Memory B cell (primary cell): ENCODE measurements around the gene EFTUD2.
"Not testable (repeated sequence)": the region's sequence is repeated elsewhere in the genome, so short reads cannot be mapped to it uniquely, and the experiment has no call there.

ENCODE experiments used
- ATAC-seq: fragments of 150-1000 bp; cut with Tn5 transposase; 2 replicates; pipeline ENCODE4 v1.10.0; 2021; ENCODE audit warnings: low read depth, mild to moderate bottlenecking, moderate library complexity
- DNase-seq, 2 donors: peaks; one replicate each; pipeline ENCODE4 v3.0.0; 2022; ENCODE audit warnings: low spot score in 2 of 2
- H3K27ac Mint-ChIP-seq: one replicate; pipeline ENCODE4 v1.8.0; 2022; ENCODE audit warnings: mild to moderate bottlenecking, moderate library complexity, mixed read lengths
- H3K27me3 Mint-ChIP-seq: one replicate; pipeline ENCODE4 v1.8.0; 2022; ENCODE audit warnings: mixed read lengths
- H3K36me3 Mint-ChIP-seq: one replicate; pipeline ENCODE4 v1.8.0; 2022; ENCODE audit warnings: mild to moderate bottlenecking, mixed read lengths
- H3K4me1 Mint-ChIP-seq: one replicate; pipeline ENCODE4 v1.8.0; 2022; ENCODE audit warnings: mixed read lengths
- H3K4me3 Mint-ChIP-seq: one replicate; pipeline ENCODE4 v1.8.0; 2022; ENCODE audit warnings: mild to moderate bottlenecking, moderate library complexity, mixed read lengths
- H3K9me3 Mint-ChIP-seq: one replicate; pipeline ENCODE4 v1.8.0; 2022; ENCODE audit warnings: mixed read lengths

EFTUD2 gene

GRCh38 chr17:44827863-44828262 is 71.4 kb downstream of the EFTUD2 start:
- peaks cover 12% of the 10 kb centered on the region for H3K27me3 Mint-ChIP-seq
- H3K4me3 Mint-ChIP-seq: no peak overlapping the region
- H3K27ac Mint-ChIP-seq: no peak overlapping the region
- ATAC-seq: no peak
- no peaks in the 10 kb centered on the region for H3K9me3 Mint-ChIP-seq
- peaks cover 7% of the 10 kb centered on the region for H3K4me1 Mint-ChIP-seq
- no peak for DNase-seq
- H3K36me3 Mint-ChIP-seq: no peaks in the 10 kb centered on the region

GRCh38 chr17:44826123-44826790 is 73.0 kb downstream of the EFTUD2 start:
- DNase-seq: no peak
- no peaks in the 10 kb centered on the region for H3K9me3 Mint-ChIP-seq
- H3K36me3 Mint-ChIP-seq: no peaks in the 10 kb centered on the region
- H3K27me3 Mint-ChIP-seq: peaks cover 12% of the 10 kb centered on the region
- no peak for ATAC-seq
- no peak overlapping the region for H3K27ac Mint-ChIP-seq
- peaks cover 7% of the 10 kb centered on the region for H3K4me1 Mint-ChIP-seq
- no peak overlapping the region for H3K4me3 Mint-ChIP-seq

GRCh38 chr17:44825236-44825635 is 74.0 kb downstream of the EFTUD2 start:
- H3K36me3 Mint-ChIP-seq, H3K4me3 Mint-ChIP-seq, H3K27ac Mint-ChIP-seq, DNase-seq, H3K4me1 Mint-ChIP-seq, ATAC-seq, H3K9me3 Mint-ChIP-seq: not testable (repeated sequence)
- peaks cover 12% of the 10 kb centered on the region for H3K27me3 Mint-ChIP-seq

GRCh38 chr17:44820631-44821212 is 78.5 kb downstream of the EFTUD2 start:
- H3K9me3 Mint-ChIP-seq: no peaks in the 10 kb centered on the region
- no peaks in the 10 kb centered on the region for H3K4me1 Mint-ChIP-seq
- H3K36me3 Mint-ChIP-seq: no peaks in the 10 kb centered on the region
- H3K27ac Mint-ChIP-seq: no peak overlapping the region
- no peak for DNase-seq
- H3K27me3 Mint-ChIP-seq: no peaks in the 10 kb centered on the region
- ATAC-seq: no peak
- no peak overlapping the region for H3K4me3 Mint-ChIP-seq

GRCh38 chr17:44818508-44818907 is 80.7 kb downstream of the EFTUD2 start:
- H3K4me3 Mint-ChIP-seq, H3K9me3 Mint-ChIP-seq, DNase-seq, H3K27ac Mint-ChIP-seq, H3K4me1 Mint-ChIP-seq, H3K27me3 Mint-ChIP-seq, ATAC-seq, H3K36me3 Mint-ChIP-seq: not testable (repeated sequence)

- H3K4me1 Mint-ChIP-seq: no peaks in the 10 kb centered on the region
- no peaks in the 10 kb centered on the region for H3K9me3 Mint-ChIP-seq
- DNase-seq (no peak), ATAC-seq (no peak)
- no peak overlapping the region for H3K27ac Mint-ChIP-seq
- H3K27me3 Mint-ChIP-seq: peaks cover 6% of the 10 kb centered on the region
- H3K36me3 Mint-ChIP-seq: no peaks in the 10 kb centered on the region
- no peak overlapping the region for H3K4me3 Mint-ChIP-seq
Observed at GRCh38 chr17:44812263-44812662, 87.0 kb downstream of the EFTUD2 start.

DNA sequence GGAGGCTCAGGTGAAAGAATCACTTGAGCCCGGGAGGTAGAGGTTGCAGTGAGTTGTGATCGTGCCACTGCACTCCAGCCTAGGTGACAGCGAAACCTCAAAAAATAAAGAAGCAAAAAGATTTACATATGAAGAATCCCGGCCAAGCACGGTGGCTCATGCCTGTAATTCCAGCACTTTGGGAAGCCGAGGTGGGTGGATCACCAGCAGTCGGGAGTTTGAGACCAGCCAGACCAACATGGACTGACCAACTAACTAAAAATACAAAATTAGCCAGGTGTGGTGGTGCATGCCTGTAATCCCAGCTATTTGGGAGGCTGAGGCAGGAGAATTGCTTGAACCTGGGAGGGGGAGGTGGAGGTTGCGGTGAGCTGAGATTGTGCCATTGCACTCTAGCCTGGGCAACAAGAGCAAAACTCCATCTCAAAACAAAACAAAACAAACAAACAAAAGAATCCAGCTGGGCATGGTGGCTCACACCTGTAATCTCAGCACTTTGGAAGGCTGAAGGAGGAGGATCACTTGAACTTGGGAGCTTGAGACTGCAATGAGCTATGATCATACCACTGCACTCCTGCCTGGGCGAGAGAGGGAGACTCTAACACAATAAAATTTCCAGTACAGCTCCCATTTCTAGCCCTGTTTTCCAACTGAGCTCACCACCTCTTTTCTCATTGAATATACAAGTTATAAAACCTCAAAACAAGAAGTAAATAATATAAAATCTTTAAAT is 90.4 kb downstream of the EFTUD2 start:
- not testable (repeated sequence) for H3K4me1 Mint-ChIP-seq, H3K27ac Mint-ChIP-seq, H3K36me3 Mint-ChIP-seq, H3K9me3 Mint-ChIP-seq, H3K27me3 Mint-ChIP-seq, H3K4me3 Mint-ChIP-seq, DNase-seq, ATAC-seq

DNA sequence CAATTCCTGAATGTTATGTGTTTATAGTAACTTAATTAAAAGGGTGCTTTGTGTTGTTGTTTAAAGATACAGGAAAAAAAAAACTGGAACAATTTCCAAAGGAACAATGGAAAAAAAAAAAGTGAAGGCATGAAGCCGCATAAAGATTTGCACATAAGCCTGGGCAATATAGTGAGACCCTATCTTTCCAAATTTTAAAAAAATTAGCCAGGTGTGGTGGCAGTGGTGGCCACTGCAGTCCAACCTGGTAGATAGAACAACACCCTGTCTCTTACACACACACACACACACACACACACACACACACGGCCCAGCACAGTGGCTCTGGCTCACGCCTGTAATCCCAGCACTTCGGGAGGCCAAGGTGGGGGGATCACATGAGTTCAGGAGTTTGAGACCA is 91.1 kb downstream of the EFTUD2 start:
- Mint-ChIP-seq H3K27ac (no peak overlapping the region), H3K9me3 (no peaks in the 10 kb centered on the region), H3K36me3 (no peaks in the 10 kb centered on the region), H3K27me3 (peaks cover 9% of the 10 kb centered on the region), H3K4me1 (no peaks in the 10 kb centered on the region), H3K4me3 (no peak overlapping the region)
- ATAC-seq: no peak
- no peak for DNase-seq

DNA sequence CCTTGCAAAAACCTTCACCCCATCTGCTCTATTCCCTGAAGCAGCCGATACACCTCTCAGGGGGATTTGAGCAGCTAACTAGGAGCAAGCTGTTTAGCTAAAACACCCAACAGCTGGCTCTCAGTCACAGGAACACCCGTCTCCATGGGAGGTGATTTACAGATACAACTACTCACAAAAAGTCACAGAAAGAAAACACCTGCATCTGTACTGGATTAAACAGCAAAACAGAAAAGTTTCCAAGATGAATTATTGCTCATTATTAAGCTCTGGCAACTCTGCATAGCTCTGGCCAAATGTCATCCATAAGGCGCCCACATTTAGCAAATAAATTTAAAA is 91.5 kb downstream of the EFTUD2 start:
- Mint-ChIP-seq H3K4me3 (no peak overlapping the region), H3K9me3 (no peaks in the 10 kb centered on the region), H3K27me3 (peaks cover 7% of the 10 kb centered on the region), H3K4me1 (no peaks in the 10 kb centered on the region), H3K36me3 (no peaks in the 10 kb centered on the region), H3K27ac (no peak overlapping the region)
- no peak for ATAC-seq
- no peak for DNase-seq

DNA sequence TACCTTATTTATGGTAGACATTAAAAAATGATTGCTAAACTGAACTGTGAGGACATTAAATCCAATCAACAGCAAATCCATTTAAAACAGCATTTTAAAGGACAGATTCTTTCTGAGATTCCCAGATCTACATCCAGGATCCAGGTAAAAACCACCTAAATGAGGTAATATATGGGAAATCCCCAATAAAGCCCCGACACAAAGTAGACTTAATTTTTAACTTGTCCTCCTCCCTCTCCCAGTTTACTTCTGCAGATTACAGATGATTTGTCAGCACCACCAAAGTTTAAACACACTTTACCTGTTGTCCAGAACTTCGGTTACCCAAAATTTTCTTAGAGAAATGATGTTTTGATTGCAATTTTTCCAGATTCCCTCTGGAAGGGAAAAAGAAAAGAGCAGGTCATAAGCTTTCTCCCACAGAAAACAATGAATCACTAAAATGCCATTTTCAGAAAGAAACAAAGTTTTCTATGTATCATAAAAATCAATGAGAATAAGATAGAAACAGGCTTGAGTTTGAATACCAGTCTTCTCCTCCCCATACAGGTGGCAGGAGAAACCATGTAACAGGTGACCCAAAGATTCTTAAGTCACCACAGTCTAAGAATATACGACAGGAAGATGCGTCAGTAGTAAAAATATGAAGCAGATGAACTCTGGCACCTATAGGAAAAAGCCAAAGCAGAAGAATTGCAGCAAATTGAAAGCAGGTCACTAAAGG is 92.0 kb downstream of the EFTUD2 start:
- Mint-ChIP-seq H3K9me3 (no peaks in the 10 kb centered on the region), H3K4me3 (no peak overlapping the region), H3K4me1 (no peaks in the 10 kb centered on the region), H3K36me3 (no peaks in the 10 kb centered on the region), H3K27ac (no peak overlapping the region), H3K27me3 (peaks cover 6% of the 10 kb centered on the region)
- ATAC-seq (no peak), DNase-seq (no peak)

DNA sequence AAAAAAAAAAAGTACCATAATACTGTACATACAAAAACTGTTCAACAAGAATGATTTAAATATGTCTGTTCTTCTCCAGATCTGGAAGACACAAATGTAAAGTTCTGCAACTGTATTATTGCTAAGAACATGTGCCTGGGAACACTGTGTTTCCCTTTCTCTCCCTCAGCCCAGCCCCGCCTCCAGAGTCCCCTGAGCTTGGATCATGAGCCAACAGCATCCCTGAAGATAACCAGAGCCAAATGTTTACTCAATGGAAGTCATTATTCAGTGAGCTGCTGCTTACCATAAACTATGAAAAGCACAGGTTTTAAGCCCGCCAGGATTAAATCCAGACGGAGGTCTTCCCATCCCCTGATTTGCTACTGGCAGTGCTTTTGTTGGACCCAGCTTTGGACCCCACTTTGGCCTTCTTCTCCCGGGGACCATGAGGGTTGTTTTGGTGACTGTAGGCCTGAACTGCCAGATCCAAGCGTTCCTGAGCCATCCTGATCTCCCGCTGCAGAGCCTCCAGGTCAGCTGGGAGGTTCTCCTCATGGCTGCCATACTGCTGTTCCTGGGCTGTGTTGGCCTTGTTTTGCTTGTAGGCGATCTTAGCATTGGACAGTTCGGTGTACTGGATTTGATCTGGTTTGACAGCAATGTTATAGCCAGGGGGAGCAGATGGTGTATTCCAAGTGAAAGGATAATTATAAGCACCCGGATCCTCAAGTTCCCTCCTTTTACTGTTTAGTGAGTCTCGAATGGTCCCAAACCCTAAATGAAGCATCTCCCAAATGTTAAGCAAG is 94.7 kb downstream of the EFTUD2 start:
- ATAC-seq (no peak), DNase-seq (no peak)
- no peaks in the 10 kb centered on the region for H3K9me3 Mint-ChIP-seq
- H3K36me3 Mint-ChIP-seq: no peaks in the 10 kb centered on the region
- no peaks in the 10 kb centered on the region for H3K4me1 Mint-ChIP-seq
- H3K27me3 Mint-ChIP-seq: peaks cover 6% of the 10 kb centered on the region
- no peak overlapping the region for H3K4me3 Mint-ChIP-seq
- H3K27ac Mint-ChIP-seq: no peak overlapping the region

DNA sequence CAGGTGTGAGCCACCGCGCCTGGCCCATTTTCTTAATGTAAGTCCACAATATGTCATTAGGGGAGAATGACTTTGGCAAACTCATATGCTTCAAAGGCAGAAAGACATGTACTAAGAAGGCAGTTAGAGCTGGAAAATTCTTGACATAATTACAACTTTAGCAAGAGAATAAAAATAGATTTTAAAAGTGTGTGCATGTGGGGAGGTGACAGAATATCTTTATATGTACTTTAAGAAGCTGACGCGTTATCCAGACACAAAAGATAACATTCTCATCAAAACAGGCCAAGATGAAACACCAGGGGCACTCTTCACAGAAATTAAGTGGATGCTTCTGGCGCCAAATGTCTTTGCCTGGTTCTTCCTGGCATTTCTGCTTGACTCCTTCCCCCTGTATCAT is 97.4 kb downstream of the EFTUD2 start:
- no peak for ATAC-seq
- H3K27me3 Mint-ChIP-seq: peaks cover 2% of the 10 kb centered on the region
- H3K36me3 Mint-ChIP-seq: no peaks in the 10 kb centered on the region
- H3K9me3 Mint-ChIP-seq: no peaks in the 10 kb centered on the region
- no peak overlapping the region for H3K27ac Mint-ChIP-seq
- no peak overlapping the region for H3K4me3 Mint-ChIP-seq
- no peaks in the 10 kb centered on the region for H3K4me1 Mint-ChIP-seq
- no peak for DNase-seq
